WERI-Rb-1 (cell line): ENCODE data around the gene AP5Z1.

Experiments
- DNase-seq: peaks from one replicate; pipeline ENCODE4 v3.0.0-alpha.2; 2020
- H3K27ac ChIP-seq: fragments of 250-450 bp; sonication (Bioruptor Pico); 2 replicates; pipeline ENCODE4 v1.5.1; 2020; ENCODE audit warnings: mild to moderate bottlenecking, moderate library complexity
- H3K27me3 ChIP-seq: fragments of 250-450 bp; sonication (Bioruptor Pico); 2 replicates; pipeline ENCODE4 v1.5.1; 2021; ENCODE audit warnings: mild to moderate bottlenecking, low read depth, moderate library complexity; ENCODE audit not compliant: insufficient read depth, severe bottlenecking
- H3K36me3 ChIP-seq: fragments of 250-450 bp; sonication (Bioruptor Pico); 2 replicates; pipeline ENCODE4 v1.5.1; 2020; ENCODE audit warnings: mild to moderate bottlenecking, moderate library complexity
- H3K4me3 ChIP-seq: 2 replicates; pipeline ENCODE4 v1.5.1; 2011; ENCODE audit warnings: low read depth, mild to moderate bottlenecking, control low read depth, low read length
- H3K9me3 ChIP-seq: fragments of 250-450 bp; sonication (Bioruptor Pico); 2 replicates; pipeline ENCODE4 v1.5.1; 2021; ENCODE audit warnings: mild to moderate bottlenecking, moderate library complexity; ENCODE audit not compliant: severe bottlenecking
- TF ChIP-seq, protein P1 (sequence below): IDR thresholded peaks from 2 replicates; pipeline ENCODE4 v1.5.1; 2011; ENCODE audit warnings: low read depth, mild to moderate bottlenecking, control low read depth, inconsistent platforms, low read length

The AP5Z1 gene

GRCh38 chr7:4730276-4730675 is 45.1 kb upstream of the AP5Z1 start:
- Histone ChIP-seq H3K36me3 (peaks cover 6% of the 10 kb centered on the region), H3K4me3 (no peak overlapping the region), H3K9me3 (no peaks in the 10 kb centered on the region), H3K27ac (no peak overlapping the region), H3K27me3 (no peaks in the 10 kb centered on the region)
- DNase-seq: no peak
- TF ChIP-seq, protein P1, sequence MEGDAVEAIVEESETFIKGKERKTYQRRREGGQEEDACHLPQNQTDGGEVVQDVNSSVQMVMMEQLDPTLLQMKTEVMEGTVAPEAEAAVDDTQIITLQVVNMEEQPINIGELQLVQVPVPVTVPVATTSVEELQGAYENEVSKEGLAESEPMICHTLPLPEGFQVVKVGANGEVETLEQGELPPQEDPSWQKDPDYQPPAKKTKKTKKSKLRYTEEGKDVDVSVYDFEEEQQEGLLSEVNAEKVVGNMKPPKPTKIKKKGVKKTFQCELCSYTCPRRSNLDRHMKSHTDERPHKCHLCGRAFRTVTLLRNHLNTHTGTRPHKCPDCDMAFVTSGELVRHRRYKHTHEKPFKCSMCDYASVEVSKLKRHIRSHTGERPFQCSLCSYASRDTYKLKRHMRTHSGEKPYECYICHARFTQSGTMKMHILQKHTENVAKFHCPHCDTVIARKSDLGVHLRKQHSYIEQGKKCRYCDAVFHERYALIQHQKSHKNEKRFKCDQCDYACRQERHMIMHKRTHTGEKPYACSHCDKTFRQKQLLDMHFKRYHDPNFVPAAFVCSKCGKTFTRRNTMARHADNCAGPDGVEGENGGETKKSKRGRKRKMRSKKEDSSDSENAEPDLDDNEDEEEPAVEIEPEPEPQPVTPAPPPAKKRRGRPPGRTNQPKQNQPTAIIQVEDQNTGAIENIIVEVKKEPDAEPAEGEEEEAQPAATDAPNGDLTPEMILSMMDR: no peak

DNA sequence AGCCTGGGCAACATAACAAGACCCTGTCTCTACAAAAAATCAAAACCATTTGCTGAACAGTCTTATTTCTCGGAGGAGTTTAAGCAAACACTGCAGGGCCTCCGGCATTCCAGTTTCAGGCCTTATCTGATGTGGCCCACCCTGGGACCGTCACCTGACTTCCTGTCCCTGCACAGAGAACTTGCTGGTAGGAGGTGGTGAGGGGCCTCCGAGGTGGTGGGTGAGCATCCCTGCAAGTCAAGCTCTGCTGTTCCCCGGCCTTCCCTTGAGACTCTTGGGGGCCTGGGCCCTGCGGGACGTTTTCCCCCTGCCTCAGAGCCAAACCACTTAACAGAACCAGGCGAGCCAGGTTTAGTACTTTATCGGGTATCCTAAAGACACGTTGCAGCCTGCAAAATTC is 44.5 kb upstream of the AP5Z1 start:
- TF ChIP-seq, protein P1: no peak
- DNase-seq: no peak
- Histone ChIP-seq H3K27me3 (no peaks in the 10 kb centered on the region), H3K9me3 (no peaks in the 10 kb centered on the region), H3K36me3 (peaks cover 6% of the 10 kb centered on the region), H3K4me3 (no peak overlapping the region), H3K27ac (no peak overlapping the region)

DNA sequence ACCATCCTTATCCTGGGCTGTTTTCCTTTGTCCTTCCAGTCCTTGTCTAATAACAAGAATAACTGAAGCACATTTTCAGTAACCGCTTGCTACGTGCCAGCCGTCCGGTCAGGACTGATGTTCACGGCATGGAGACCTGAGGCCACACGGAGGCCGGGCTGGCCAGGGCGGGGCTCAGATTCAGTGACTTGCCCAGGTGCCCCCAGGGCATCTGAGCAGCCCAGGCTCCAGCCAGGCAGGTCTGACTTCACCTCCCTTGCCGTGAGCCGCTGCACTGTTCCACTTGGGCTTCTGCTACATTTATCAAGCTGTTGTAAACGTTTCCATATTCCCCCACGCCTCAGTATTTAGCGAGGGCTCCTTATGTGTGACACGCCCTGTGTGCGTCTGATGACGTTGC is 43.6 kb upstream of the AP5Z1 start:
- Histone ChIP-seq H3K27me3 (no peaks in the 10 kb centered on the region), H3K9me3 (no peaks in the 10 kb centered on the region), H3K4me3 (no peak overlapping the region), H3K27ac (no peak overlapping the region), H3K36me3 (peaks cover 3% of the 10 kb centered on the region)
- DNase-seq: no peak
- TF ChIP-seq, protein P1: no peak

- H3K36me3 ChIP-seq: peaks cover 3% of the 10 kb centered on the region
- H3K27me3 ChIP-seq: no peaks in the 10 kb centered on the region
- DNase-seq: no peak
- no peaks in the 10 kb centered on the region for H3K9me3 ChIP-seq
- no peak overlapping the region for H3K4me3 ChIP-seq
- TF ChIP-seq, protein P1: no peak
- H3K27ac ChIP-seq: no peak overlapping the region
Measured at GRCh38 chr7:4733936-4734528, 41.4 kb upstream of the AP5Z1 start.

DNA sequence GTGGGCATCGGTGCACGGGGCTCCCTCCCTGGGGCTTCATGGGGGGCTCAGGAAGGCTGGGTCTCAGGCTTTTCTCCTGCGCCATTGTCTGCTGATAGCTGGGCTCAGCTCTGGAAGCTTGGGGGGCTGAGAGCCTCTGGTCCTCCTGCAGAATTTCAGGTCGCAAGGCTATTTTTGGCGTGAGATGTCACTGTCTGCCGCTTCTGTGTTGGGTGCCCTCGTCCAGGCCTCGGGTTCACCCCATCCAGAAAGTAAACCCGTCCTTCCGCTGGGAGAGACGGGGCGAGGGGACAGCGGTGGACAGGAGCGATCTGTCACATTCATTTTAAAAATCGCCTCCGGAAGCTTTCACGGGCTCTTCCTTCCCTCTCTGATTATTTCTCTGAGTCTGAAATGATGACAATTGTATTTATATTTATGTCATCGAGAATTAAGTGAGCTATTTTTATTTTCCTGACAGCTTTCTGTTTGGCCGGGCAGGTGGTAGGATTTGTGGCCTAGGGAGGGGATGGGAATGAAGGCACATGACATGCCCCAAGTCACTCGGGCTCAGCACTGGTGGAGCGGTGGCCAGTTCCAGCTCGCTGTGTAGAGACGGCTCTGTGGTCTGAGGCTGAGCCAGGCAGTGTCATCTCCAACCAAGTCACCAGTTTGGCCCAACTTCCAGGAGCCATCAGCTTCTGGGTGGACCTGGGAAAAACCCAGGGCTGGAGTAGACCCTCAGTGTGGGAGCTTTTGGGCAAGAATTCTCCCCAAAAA is 40.7 kb upstream of the AP5Z1 start:
- Histone ChIP-seq H3K9me3 (no peaks in the 10 kb centered on the region), H3K27me3 (no peaks in the 10 kb centered on the region), H3K36me3 (peaks cover 3% of the 10 kb centered on the region), H3K4me3 (no peak overlapping the region), H3K27ac (no peak overlapping the region)
- no peak for DNase-seq
- TF ChIP-seq, protein P1: no peak
